BE2C (cell line): Measurements from ENCODE around the gene HLA-A.

Source experiments
- DNase-seq: peaks from one replicate; pipeline ENCODE4 v3.0.0-alpha.2; 2020
- H3K27me3 ChIP-seq: fragments of 250-450 bp; sonication (Bioruptor Pico); 2 replicates; pipeline ENCODE4 v1.5.1; 2020; ENCODE audit warnings: mild to moderate bottlenecking
- H3K36me3 ChIP-seq: fragments of 250-450 bp; sonication (Bioruptor Pico); 2 replicates; pipeline ENCODE4 v1.5.1; 2020; ENCODE audit warnings: mild to moderate bottlenecking
- H3K4me1 ChIP-seq: fragments of 250-450 bp; sonication (Bioruptor Pico); 2 replicates; pipeline ENCODE4 v1.5.1; 2020
- H3K4me3 ChIP-seq: 2 replicates; pipeline ENCODE4 v1.5.1; 2011; ENCODE audit warnings: low read depth, low read length
- H3K9me3 ChIP-seq: fragments of 250-450 bp; sonication (Bioruptor Pico); 2 replicates; pipeline ENCODE4 v1.5.1; 2020
- TF ChIP-seq, protein P1 (sequence below): IDR thresholded peaks from 2 replicates; pipeline ENCODE4 v1.5.1; 2012; ENCODE audit warnings: mild to moderate bottlenecking, low read depth, low read length

The HLA-A gene

DNA sequence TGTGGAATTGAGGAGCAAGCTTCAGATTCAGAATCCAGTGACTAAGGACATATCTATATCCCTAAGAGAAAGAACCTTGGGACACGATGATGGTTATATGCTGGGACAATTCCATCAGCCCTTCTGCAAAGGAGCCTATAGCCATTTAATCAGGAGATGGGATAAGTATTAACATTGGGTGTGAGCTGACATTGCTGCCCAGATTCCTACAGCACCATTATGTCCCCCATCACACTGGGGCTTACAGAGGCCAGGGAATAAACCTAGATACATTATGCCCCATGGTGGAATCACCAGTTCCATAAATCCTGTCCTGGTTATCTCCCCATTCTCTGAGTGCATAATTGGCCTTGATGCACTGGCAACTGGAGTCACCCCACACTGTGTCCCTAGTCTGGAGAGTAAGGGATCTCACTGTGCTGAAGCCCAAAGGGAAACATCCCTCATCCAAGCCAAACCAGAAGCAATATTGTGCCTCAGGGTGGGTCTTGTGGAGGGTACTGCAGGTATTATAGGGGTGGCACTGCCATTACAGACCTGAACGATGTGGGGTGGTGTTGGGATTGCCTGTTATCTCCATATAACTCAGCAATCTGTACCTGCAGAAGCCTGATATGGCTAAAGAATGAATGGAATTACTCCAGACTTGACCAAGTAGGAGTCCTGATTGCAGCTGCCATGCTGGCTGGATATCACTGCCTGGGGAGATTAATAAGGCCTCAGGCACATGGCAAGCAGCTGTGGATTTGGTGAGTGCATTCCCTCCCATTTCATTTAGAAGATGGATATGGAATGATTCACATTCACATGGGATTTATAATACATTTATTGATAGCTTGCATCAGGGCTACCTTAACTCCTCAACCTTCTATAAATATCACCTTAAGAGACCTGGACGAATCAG is 5.0 kb downstream of the HLA-A start:
- H3K4me3 ChIP-seq = no peak overlapping the region
- no peaks in the 10 kb centered on the region for H3K9me3 ChIP-seq
- TF ChIP-seq, protein P1, sequence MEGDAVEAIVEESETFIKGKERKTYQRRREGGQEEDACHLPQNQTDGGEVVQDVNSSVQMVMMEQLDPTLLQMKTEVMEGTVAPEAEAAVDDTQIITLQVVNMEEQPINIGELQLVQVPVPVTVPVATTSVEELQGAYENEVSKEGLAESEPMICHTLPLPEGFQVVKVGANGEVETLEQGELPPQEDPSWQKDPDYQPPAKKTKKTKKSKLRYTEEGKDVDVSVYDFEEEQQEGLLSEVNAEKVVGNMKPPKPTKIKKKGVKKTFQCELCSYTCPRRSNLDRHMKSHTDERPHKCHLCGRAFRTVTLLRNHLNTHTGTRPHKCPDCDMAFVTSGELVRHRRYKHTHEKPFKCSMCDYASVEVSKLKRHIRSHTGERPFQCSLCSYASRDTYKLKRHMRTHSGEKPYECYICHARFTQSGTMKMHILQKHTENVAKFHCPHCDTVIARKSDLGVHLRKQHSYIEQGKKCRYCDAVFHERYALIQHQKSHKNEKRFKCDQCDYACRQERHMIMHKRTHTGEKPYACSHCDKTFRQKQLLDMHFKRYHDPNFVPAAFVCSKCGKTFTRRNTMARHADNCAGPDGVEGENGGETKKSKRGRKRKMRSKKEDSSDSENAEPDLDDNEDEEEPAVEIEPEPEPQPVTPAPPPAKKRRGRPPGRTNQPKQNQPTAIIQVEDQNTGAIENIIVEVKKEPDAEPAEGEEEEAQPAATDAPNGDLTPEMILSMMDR = no peak
- peaks cover 7% of the 10 kb centered on the region for H3K4me1 ChIP-seq
- H3K27me3 ChIP-seq = no peaks in the 10 kb centered on the region
- no peak for DNase-seq
- H3K36me3 ChIP-seq = peaks cover 3% of the 10 kb centered on the region

DNA sequence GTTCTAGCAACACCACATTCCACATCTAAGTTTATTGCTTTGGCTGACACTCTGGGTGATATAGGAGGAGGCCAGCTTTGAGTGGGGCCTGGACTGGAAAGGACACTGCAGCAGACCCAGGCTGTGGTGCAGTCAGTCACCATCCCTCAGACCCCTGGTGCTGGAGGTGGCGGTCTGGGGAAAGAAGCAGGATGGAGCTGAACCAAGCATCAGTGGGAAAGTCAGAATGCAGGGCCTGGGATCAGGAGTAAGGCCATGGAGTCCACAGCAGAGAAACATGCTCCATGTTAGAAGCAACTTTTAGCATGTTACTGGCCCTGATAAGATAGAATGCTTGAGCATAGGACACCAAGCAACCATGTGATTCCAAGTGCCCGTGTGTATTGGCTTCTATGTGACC is 5.9 kb downstream of the HLA-A start:
- Histone ChIP-seq H3K27me3 (no peaks in the 10 kb centered on the region), H3K36me3 (peaks cover 3% of the 10 kb centered on the region), H3K4me1 (peaks cover 7% of the 10 kb centered on the region), H3K4me3 (no peak overlapping the region), H3K9me3 (no peaks in the 10 kb centered on the region)
- TF ChIP-seq, protein P1 = no peak
- no peak for DNase-seq

DNA sequence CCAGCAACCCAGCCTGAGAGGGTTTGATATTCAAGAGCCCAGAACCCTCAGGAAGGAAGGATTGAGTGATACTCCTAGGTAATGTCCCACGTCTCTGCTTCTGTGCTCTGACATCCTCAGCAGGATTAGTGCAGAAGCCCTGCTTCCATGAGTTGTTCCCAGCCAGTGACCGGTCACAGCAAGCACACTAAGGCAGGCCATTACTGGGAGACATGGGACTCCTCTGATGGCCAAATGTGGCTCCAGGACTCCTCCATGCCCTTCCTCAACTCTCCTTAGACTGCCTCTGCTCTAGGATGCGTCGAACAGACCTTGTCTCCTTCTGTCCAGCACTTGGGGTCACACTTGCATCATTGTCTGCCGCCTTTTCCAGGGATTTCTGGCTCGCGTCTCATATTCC is 7.6 kb downstream of the HLA-A start:
- DNase-seq = no peak
- Histone ChIP-seq H3K27me3 (no peaks in the 10 kb centered on the region), H3K4me1 (peaks cover 7% of the 10 kb centered on the region), H3K9me3 (no peaks in the 10 kb centered on the region), H3K36me3 (no peaks in the 10 kb centered on the region; the same call in 1 of the 2 replicates), H3K4me3 (no peak overlapping the region)
- TF ChIP-seq, protein P1 = no peak

DNA sequence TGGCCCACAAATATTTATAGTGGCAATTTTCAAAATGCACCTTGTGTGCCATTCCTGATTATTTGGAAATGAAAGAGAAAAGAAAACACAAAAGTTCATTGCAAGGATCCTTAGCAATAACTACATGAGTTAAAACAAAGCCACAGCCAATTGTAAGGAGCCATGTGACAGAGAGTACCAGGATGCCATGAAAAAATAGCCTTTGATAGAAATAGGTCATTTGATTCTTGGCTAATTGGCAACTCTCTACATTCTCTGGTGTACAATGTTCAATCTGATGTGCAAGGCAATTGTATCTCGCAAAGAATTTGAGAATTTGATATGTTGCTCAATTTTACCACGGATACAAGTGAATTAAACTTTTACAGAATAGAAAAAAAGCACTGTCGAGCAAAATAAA is 9.6 kb downstream of the HLA-A start:
- no peak for DNase-seq
- TF ChIP-seq, protein P1 = no peak
- Histone ChIP-seq H3K4me3 (no peak overlapping the region), H3K27me3 (no peaks in the 10 kb centered on the region), H3K36me3 (no peaks in the 10 kb centered on the region), H3K9me3 (no peaks in the 10 kb centered on the region), H3K4me1 (peaks cover 7% of the 10 kb centered on the region)

DNA sequence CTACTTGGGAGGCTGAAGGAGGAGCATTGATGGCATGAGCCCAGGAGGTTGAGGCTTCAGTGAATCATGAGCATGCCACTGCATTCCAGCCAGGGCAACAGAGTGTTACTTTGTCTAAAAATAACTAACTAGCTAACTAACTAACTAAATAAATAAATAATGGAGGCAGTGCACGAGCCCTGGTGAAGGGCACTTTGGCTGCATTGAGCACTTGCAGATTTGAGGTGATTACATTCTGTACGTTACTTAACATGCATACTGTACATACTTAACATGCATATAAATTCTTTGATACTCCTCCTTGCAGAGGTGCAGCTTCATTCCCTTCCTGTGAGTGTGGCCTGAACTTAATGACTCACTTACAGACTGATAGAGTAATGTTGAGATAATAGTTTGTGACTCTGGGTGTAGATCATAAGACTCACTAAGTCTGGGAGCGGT is 10.7 kb downstream of the HLA-A start:
- H3K27me3 ChIP-seq = no peaks in the 10 kb centered on the region
- H3K4me1 ChIP-seq = no peaks in the 10 kb centered on the region; the same call in 1 of the 2 replicates
- DNase-seq = no peak
- H3K9me3 ChIP-seq = no peaks in the 10 kb centered on the region
- H3K36me3 ChIP-seq = no peaks in the 10 kb centered on the region
- TF ChIP-seq, protein P1 = no peak
- H3K4me3 ChIP-seq = no peak overlapping the region

DNA sequence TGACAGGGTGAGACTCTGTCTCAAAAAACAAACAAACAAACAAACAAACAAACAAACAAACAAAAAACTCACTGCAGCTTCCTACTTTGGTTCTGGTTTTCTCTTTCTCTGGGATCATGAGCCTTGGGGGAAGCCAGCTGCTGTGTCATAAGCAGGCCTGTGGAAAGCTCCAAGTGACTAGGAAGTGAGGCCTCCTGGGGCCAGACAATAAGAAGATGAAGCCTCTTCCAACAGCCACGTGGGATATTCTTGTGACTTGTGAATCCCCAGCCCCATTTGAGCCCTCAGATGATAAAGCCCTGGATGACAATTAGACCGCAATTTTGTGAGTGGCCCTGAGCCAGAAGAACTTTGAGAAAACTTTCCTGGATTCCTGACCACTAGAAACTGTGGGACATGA is 11.4 kb downstream of the HLA-A start:
- Histone ChIP-seq H3K4me3 (no peak overlapping the region), H3K27me3 (no peaks in the 10 kb centered on the region), H3K4me1 (no peaks in the 10 kb centered on the region; the same call in 1 of the 2 replicates), H3K9me3 (no peaks in the 10 kb centered on the region), H3K36me3 (no peaks in the 10 kb centered on the region)
- TF ChIP-seq, protein P1 = no peak
- no peak for DNase-seq
